Measurements from ENCODE around the gene SMARCE1.

Gene SMARCE1

DNA sequence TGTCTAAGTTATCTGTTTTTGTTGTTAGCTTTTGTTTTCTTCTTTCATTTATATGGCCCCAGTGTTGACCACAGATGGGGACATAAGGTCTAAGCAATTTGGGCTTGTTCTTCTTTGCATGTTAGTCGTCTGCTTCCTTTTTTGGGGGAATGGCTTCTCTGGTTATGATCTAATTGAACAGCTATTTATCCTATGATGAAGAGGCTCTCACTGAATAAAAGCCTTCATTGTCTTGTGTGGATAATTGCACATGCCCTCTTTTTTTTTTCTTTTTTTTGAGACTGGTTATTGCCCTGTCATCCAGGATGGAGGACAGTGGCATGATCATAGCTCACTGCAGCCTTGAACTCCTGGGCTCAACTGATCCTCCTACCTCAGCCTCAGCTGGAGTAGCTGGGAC lies 13.7 kb downstream of the SMARCE1 start:
- in situ Hi-C loops (cut with MboI; ENCODE audit: low sequenced_read_pairs, unreplicated experiment) = no loop called here
- no peak for TF ChIP-seq CTCF (IDR thresholded peaks at IDR 0.05; ENCODE audit: borderline replicate concordance, control extremely low read depth, extremely low read depth, insufficient read depth, missing control alignments)
- no peak for DNase-seq (ENCODE audit: low spot score)

DNA sequence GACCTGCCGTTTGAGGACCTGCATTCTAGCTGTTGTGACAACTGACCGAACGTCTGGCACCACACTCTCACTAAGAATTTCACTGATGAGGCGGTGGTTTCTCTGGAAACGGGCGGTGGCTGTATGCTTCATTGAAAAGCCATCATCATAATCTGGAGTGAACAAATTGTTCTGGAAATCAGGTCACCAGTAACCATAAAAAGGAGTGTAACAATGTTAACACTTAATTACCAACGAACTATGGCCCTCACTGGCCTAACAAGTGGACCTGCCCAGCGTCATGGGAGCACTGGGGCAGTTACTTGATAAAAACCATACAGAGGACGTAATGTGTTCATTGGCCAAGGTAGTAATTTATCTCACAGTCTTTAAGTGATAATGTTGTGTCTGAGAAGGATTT lies 15.4 kb downstream of the SMARCE1 start:
- no peak for DNase-seq (ENCODE audit: low spot score)
- TF ChIP-seq CTCF (IDR thresholded peaks at IDR 0.05; ENCODE audit: borderline replicate concordance, control extremely low read depth, extremely low read depth, insufficient read depth, missing control alignments) = no peak
- in situ Hi-C loops (cut with MboI; ENCODE audit: low sequenced_read_pairs, unreplicated experiment) = no loop called here

DNA sequence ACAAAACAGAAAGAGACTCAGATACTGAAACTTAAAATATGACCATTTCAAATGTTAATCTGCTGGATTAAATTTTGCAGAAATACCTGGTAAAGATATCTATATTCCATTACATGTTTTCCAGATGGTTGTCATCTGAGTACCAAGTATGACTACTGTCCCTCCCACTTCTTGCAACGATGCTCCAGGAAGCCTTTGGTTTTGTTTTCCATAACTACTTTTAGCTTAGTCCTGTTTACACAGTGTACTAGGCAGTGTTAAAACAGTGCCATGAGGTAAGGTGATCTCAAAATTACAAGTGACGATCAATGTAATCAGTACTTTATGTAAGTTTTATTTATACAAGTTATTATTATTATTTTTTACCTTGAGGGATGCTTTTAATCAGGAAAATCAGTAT lies 17.8 kb downstream of the SMARCE1 start:
- DNase-seq (ENCODE audit: low spot score) = no peak
- no peak for TF ChIP-seq CTCF (IDR thresholded peaks at IDR 0.05; ENCODE audit: borderline replicate concordance, control extremely low read depth, extremely low read depth, insufficient read depth, missing control alignments)
- in situ Hi-C loops (cut with MboI; ENCODE audit: low sequenced_read_pairs, unreplicated experiment) = loop anchor here (10.0 kb wide), 1 partner anchor 165 kb away; the partner anchor contains the start of gene KRT28

DNA sequence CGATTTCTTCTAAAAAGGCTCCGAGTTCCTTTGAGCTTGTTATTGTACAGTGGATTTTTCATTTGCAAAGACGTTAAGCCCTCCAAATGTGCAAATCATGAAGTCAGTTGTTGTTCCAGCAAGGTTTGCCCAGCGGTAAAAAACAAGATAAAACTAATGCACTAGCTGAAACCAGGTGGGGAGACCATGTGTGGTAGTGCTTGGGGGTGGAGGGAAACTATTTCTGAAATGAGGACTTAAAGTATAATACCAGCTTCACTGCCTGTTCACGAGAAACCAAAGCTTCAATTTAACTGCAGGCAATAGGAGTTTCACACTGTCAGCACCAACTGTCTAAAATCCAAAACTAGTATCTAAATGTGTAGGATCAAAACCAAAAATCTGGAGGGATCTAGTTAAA lies 22.3 kb downstream of the SMARCE1 start:
- DNase-seq (ENCODE audit: low spot score) = no peak
- in situ Hi-C loops (cut with MboI; ENCODE audit: low sequenced_read_pairs, unreplicated experiment) = loop anchor here (10.0 kb wide), 1 partner anchor 169 kb away; the partner anchor contains the start of gene KRT28
- TF ChIP-seq CTCF (IDR thresholded peaks at IDR 0.05; ENCODE audit: borderline replicate concordance, control extremely low read depth, extremely low read depth, insufficient read depth, missing control alignments) = no peak

DNA sequence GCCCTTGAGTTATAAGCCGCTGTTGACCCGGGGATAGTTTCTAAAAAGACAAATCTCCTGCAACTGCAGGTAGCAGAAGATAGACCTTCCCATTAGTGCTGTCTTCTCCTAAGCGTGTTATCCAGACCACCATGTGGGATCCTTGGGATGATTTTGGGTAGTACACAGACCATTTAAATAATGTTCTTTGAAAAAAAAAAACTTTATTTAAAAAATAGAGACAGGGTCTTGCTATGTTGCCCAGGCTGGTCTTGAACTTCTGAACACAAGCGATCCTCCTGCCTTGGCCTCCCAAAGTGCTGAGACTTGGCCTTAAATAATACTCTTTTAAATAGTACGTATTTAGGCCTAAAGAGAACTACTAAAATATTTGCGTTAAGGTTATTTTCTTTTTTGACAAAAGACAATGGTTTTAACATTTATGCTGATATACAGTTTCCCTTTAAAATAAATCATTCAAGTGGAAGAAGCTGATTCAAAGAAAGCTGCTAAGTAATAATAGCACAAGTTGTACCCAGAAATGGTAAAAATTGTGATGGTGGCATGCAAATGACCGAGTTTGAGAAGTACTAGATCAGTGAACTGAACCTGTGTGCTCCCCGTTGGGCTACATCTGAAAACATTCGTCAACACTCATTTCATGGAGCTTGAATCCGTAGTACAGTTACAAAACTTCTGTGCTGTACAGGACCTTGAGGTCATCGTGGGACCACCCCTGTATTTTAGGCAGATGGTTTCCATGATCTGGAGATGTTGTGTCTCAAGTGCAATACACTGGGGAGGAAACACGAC lies 24.0 kb downstream of the SMARCE1 start:
- in situ Hi-C loops (cut with MboI; ENCODE audit: low sequenced_read_pairs, unreplicated experiment) = loop anchor here (10.0 kb wide), 1 partner anchor 171 kb away; the partner anchor contains the start of gene KRT28
- DNase-seq (ENCODE audit: low spot score) = no peak
- TF ChIP-seq CTCF (IDR thresholded peaks at IDR 0.05; ENCODE audit: borderline replicate concordance, control extremely low read depth, extremely low read depth, insufficient read depth, missing control alignments) = no peak

GRCh38 chr17:40622509-40622928 lies 25.1 kb downstream of the SMARCE1 start:
- no peak for DNase-seq (ENCODE audit: low spot score)
- TF ChIP-seq CTCF (IDR thresholded peaks at IDR 0.05; ENCODE audit: borderline replicate concordance, control extremely low read depth, extremely low read depth, insufficient read depth, missing control alignments) = no peak
- in situ Hi-C loops (cut with MboI; ENCODE audit: low sequenced_read_pairs, unreplicated experiment) = loop anchor here (10.0 kb wide), 1 partner anchor 172 kb away; the partner anchor contains the start of gene KRT28
